ENCODE data around the gene GALP. TPM values are rescaled to one million over a fixed set of nuclear protein-coding genes. Genes with fewer than 3 reads are reported as not detected.

Gene GALP
- total and polyA plus RNA-seq, 4 donors, result 0.08 to 0.63 TPM; not detected in 2

DNA sequence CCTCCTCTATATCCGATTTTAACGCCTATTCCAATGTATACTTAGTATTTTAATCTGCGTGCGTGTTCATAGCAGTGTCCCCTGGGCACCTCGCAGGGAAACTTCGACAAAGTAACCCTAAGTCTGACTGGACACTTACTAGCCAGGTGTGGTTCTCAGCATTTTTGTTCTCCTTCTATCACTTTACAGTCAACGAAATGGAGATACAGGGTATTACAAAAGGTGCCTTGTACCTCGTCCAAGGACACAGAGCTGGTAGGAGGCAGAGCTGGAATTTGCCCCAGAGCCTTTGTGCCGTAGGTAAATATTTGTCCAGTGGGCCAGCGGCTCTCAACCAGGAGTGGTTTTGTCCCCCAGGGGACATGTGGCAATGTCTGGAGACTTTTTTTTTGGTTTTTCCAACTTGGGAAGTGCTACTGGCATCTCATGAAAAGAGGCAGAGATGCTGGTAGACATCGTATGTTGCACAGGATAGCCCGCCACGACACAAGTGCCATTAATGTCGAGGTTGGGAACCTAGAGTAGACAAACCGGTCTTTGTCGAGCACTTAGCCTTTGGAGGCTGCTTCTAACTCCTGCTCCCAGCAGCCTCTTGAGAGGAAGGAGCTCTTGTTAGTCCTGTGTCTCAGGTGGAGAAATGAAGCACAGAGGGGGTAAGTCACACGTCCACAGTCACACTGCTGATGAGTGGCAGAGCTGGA, 33.6 kb upstream of the GALP start (continued):
- TF ChIP-seq ZBTB33 (IDR thresholded peaks at IDR 0.05), result peak; percentile 81
- TF ChIP-seq JUND (IDR thresholded peaks at IDR 0.05), result peak; percentile 73 to 93
- peak; percentile 63 for TF ChIP-seq REST (IDR thresholded peaks at IDR 0.05)
- TF ChIP-seq YY1 (IDR thresholded peaks at IDR 0.05), result peak; percentile 83
- TF ChIP-seq HNF4G (IDR thresholded peaks at IDR 0.05), result peak; percentile 83

GRCh38 chr19:56142897-56143434, 32.8 kb upstream of the GALP start:
- peak overlapping the region in 2 of 3 donors; percentile 6 to 25 for H3K4me3 ChIP-seq (ENCODE audit: low read depth in 1 of 3, low read length in 3 of 3)
- peaks cover 13 to 67% (median 54%) of the 10 kb centered on the region in 4 donors for H3K4me1 ChIP-seq (ENCODE audit: control insufficient read depth in 4 of 4, insufficient read depth in 4 of 4, low read length in 3 of 4)
- H3K27ac ChIP-seq (ENCODE audit: low read depth in 1 of 2, low read length in 2 of 2), result peak overlapping the region; percentile 90

More at GRCh38 chr19:56142897-56143434, 32.8 kb upstream of the GALP start:
- 59% methylated on average over 4 of the region's 4 CpGs for WGBS
- Histone ChIP-seq H3K27me3 (ENCODE audit: control insufficient read depth in 4 of 4, insufficient read depth in 4 of 4, low read length in 3 of 4) (no peaks in the 10 kb centered on the region), H3K9ac (ENCODE audit: low read depth in 1 of 2, low read length in 2 of 2) (no peak overlapping the region), H3K36me3 (ENCODE audit: control insufficient read depth in 4 of 4, insufficient read depth in 3 of 4, low read depth in 1 of 4, low read length in 3 of 4) (peaks cover 4 to 8% (median 5%) of the 10 kb centered on the region in 4 donors), H3K9me3 (ENCODE audit: control insufficient read depth in 4 of 4, low read length in 3 of 4) (no peaks in the 10 kb centered on the region)
- TF ChIP-seq NR2F2 (IDR thresholded peaks at IDR 0.05) (peak; percentile 81), REST (IDR thresholded peaks at IDR 0.05) (no peak), RXRA (IDR thresholded peaks at IDR 0.05) (peak; percentile 89 to 94), FOXA2 (IDR thresholded peaks at IDR 0.05) (no peak), HNF4A (conservative IDR thresholded peaks at IDR 0.05) (peak; percentile 86 to 88), ATF3 (IDR thresholded peaks at IDR 0.05) (no peak), SP1 (IDR thresholded peaks at IDR 0.05) (peak; percentile 75), EGR1 (IDR thresholded peaks at IDR 0.05; ENCODE audit: low read depth in 2 of 2) (no peak), JUND (IDR thresholded peaks at IDR 0.05) (peak in 1 of 2 donors; percentile 19), HNF4G (IDR thresholded peaks at IDR 0.05) (peak; percentile 17), RAD21 (IDR thresholded peaks at IDR 0.05) (peak; percentile 12 to 52)
- DNase-seq (ENCODE audit: low spot score), result no peak
